Neural progenitor cell (in vitro differentiated cells): ENCODE results near the gene NRM.

ENCODE experiments used
- EZH2 ChIP-seq: fragments of 200-600 bp; sonication (generic); IDR thresholded peaks from 2 replicates; pipeline ENCODE4 v1.6.1; 2017; ENCODE audit warnings: antibody characterized with exemption, mild to moderate bottlenecking, moderate library complexity
- TF ChIP-seq, protein P1 (sequence below): fragments of 200-600 bp; sonication (generic); IDR thresholded peaks from 2 replicates; pipeline ENCODE4 v1.5.1; 2017; ENCODE audit warnings: antibody characterized with exemption, mild to moderate bottlenecking

DNA sequence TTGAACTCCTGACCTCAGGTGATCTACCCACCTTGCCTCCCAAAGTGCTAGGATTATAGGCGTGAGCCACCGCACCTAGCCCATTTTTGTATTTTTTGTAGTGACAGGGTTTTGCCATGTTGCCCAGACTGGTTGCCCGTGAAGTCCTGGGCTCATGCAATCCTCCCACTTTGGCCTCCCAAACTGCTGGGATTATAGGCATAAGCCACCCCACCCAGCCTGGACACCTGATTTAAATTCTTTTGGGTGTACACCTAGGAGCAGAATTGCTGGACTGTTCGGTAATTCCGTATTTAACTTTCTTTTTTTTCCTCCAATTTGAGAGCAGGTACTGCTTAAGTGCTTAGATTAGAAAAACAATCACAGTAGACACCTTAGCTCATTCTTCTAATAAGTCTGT lies 5.6 kb upstream of the NRM start:
- TF ChIP-seq, protein P1, sequence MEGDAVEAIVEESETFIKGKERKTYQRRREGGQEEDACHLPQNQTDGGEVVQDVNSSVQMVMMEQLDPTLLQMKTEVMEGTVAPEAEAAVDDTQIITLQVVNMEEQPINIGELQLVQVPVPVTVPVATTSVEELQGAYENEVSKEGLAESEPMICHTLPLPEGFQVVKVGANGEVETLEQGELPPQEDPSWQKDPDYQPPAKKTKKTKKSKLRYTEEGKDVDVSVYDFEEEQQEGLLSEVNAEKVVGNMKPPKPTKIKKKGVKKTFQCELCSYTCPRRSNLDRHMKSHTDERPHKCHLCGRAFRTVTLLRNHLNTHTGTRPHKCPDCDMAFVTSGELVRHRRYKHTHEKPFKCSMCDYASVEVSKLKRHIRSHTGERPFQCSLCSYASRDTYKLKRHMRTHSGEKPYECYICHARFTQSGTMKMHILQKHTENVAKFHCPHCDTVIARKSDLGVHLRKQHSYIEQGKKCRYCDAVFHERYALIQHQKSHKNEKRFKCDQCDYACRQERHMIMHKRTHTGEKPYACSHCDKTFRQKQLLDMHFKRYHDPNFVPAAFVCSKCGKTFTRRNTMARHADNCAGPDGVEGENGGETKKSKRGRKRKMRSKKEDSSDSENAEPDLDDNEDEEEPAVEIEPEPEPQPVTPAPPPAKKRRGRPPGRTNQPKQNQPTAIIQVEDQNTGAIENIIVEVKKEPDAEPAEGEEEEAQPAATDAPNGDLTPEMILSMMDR = no peak
- TF ChIP-seq EZH2 = no peak
